Immature natural killer cell (primary cell): ENCODE data around the gene LDB3. TPM values are rescaled to one million over a fixed set of nuclear protein-coding genes. Genes with fewer than 3 reads are reported as not detected.

Source experiments
- DNase-seq, 3 donors: peaks; one replicate each; pipeline ENCODE4 v3.0.0; 2022; ENCODE audit warnings: mixed read lengths in 1 of 3
- H3K27ac Mint-ChIP-seq, 6 donors: one replicate each; pipeline ENCODE4 v1.8.0; 2020; ENCODE audit warnings: mixed read lengths in 6 of 6, mild to moderate bottlenecking in 5 of 6, inconsistent platforms in 4 of 6, moderate library complexity in 3 of 6
- H3K27me3 Mint-ChIP-seq, 3 donors: one replicate each; pipeline ENCODE4 v1.8.0; 2020 to 2021; ENCODE audit warnings: low read depth in 3 of 3, mild to moderate bottlenecking in 3 of 3, mixed read lengths in 3 of 3, moderate library complexity in 3 of 3, inconsistent platforms in 1 of 3
- H3K36me3 Mint-ChIP-seq, 3 donors: one replicate each; pipeline ENCODE4 v1.8.0; 2020; ENCODE audit warnings: mixed read lengths in 3 of 3, inconsistent platforms in 2 of 3, mild to moderate bottlenecking in 2 of 3
- H3K4me1 Mint-ChIP-seq, 2 donors: one replicate each; pipeline ENCODE4 v1.8.0; 2020; ENCODE audit warnings: inconsistent platforms in 2 of 2, mild to moderate bottlenecking in 2 of 2, mixed read lengths in 2 of 2, moderate library complexity in 1 of 2
- H3K4me3 Mint-ChIP-seq, 5 donors: one replicate each; pipeline ENCODE4 v1.8.0; 2020; ENCODE audit warnings: mild to moderate bottlenecking in 5 of 5, mixed read lengths in 5 of 5, inconsistent platforms in 3 of 5, moderate library complexity in 3 of 5
- H3K9me3 Mint-ChIP-seq, 6 donors: one replicate each; pipeline ENCODE4 v1.8.0; 2020; ENCODE audit warnings: mild to moderate bottlenecking in 6 of 6, mixed read lengths in 6 of 6, inconsistent platforms in 4 of 6, moderate library complexity in 3 of 6
- polyA plus RNA-seq, 3 donors: library from polyadenylated mRNA; unstranded; fragments of 300-500 nt; fragmentation: Illumina TruSeq; gene quantifications; one replicate each; pipeline ENCODE4 v1.2.3, GENCODE V29; 2021

Gene LDB3
- polyA plus RNA-seq, 3 donors from 2014 or later = 0.09 TPM; not detected in 2

- no peak overlapping the region for H3K4me3 Mint-ChIP-seq
- peak overlapping the region in 3 of 6 donors; percentile 10 to 49 (median 38) for H3K27ac Mint-ChIP-seq
- H3K27me3 Mint-ChIP-seq = peaks cover 0 to 3% (median 2%) of the 10 kb centered on the region in 3 donors
- H3K9me3 Mint-ChIP-seq = no peaks in the 10 kb centered on the region
- H3K36me3 Mint-ChIP-seq = no peaks in the 10 kb centered on the region
- H3K4me1 Mint-ChIP-seq = peaks cover 15 to 23% of the 10 kb centered on the region in 2 donors
- no peak for DNase-seq
Observed at GRCh38 chr10:86706977-86707376, 38.7 kb downstream of the LDB3 start.

DNA sequence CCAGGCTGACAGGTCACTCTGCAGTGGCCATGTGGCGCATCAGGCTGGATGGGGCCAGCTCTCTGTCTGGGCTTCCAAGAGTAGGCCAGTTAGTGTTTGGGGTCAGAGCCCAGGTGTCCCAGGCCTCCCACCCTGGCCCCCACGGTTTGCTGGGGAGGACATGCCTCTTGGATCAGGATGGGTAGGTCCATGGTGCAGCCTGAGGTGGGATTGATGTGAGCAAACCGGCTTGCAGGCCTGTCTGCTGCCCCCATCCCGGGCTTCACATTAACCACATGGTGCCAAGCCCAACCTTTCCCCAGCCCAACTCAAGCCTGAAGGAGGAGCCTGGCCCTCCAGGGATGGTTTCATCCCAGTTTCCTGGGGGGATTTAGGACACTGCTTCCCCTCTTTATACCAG lies 39.2 kb downstream of the LDB3 start:
- H3K4me3 Mint-ChIP-seq = no peak overlapping the region
- no peaks in the 10 kb centered on the region for H3K36me3 Mint-ChIP-seq
- peaks cover 20 to 27% of the 10 kb centered on the region in 2 donors for H3K4me1 Mint-ChIP-seq
- no peak for DNase-seq
- H3K27me3 Mint-ChIP-seq = peaks cover 0 to 4% (median 3%) of the 10 kb centered on the region in 3 donors
- no peaks in the 10 kb centered on the region for H3K9me3 Mint-ChIP-seq
- H3K27ac Mint-ChIP-seq = peak overlapping the region in 1 of 6 donors; percentile 10

DNA sequence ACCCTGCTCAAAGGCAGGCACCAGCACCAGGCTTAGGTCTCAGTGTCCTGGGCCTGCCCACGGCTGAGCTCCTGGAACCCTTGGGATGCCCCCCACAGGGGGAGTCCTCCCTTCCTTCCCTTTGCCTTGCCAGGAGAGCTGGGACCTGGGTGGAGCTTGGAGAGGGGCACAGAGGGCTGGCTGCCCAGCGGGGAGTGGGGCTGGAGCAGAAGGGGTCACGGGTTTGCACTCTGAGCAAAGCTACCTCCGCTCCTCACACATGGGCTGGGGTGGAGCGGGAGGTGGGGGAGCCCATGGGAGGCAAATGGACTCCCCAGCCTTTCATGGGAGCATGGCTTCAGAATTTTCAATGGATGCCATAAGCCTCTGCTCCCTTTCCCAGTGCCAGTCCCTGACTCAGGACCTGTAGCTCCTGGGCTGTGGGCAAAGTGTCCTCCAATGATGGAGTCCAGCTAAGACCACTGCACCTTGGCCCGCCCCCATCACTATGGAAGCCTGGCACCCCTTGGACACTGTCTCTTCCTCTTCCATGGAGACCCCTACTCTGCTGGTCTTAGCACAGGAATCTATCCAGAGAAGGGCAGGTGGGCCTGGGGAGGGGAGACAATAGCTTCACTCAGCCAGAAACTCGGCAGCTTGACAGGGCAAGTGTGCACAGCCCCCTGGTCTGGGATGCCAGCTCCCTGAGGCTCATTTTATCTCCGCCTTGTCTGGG lies 39.9 kb downstream of the LDB3 start:
- Mint-ChIP-seq H3K4me1 (peaks cover 20 to 27% of the 10 kb centered on the region in 2 donors), H3K27ac (peak overlapping the region in 1 of 6 donors; percentile 34), H3K27me3 (peaks cover 0 to 4% (median 3%) of the 10 kb centered on the region in 3 donors), H3K4me3 (no peak overlapping the region), H3K9me3 (no peaks in the 10 kb centered on the region), H3K36me3 (no peaks in the 10 kb centered on the region)
- no peak for DNase-seq

- Mint-ChIP-seq H3K36me3 (no peaks in the 10 kb centered on the region), H3K4me1 (peaks cover 20 to 27% of the 10 kb centered on the region in 2 donors), H3K27me3 (peaks cover 0 to 5% (median 4%) of the 10 kb centered on the region in 3 donors), H3K9me3 (no peaks in the 10 kb centered on the region), H3K4me3 (peak overlapping the region in 2 of 5 donors; percentile 8 to 40), H3K27ac (peak overlapping the region in 2 of 6 donors; percentile 49 to 80)
- no peak for DNase-seq
Observed at GRCh38 chr10:86708783-86709380, 40.6 kb downstream of the LDB3 start.

GRCh38 chr10:86709396-86710185 lies 41.3 kb downstream of the LDB3 start:
- Mint-ChIP-seq H3K36me3 (no peaks in the 10 kb centered on the region), H3K27ac (peak overlapping the region in 4 of 6 donors; percentile 84 to 95 (median 94)), H3K4me3 (peak overlapping the region; percentile 84 to 91 (median 89)), H3K4me1 (peaks cover 20 to 27% of the 10 kb centered on the region in 2 donors), H3K27me3 (peaks cover 0 to 5% (median 3%) of the 10 kb centered on the region in 3 donors), H3K9me3 (no peaks in the 10 kb centered on the region)
- DNase-seq = no peak

GRCh38 chr10:86710987-86711512 lies 42.7 kb downstream of the LDB3 start:
- Mint-ChIP-seq H3K27ac (peak overlapping the region; percentile 86 to 95 (median 94)), H3K27me3 (peaks cover 0 to 5% (median 2%) of the 10 kb centered on the region in 3 donors), H3K4me3 (peak overlapping the region; percentile 84 to 91 (median 89)), H3K36me3 (no peaks in the 10 kb centered on the region), H3K9me3 (no peaks in the 10 kb centered on the region), H3K4me1 (peaks cover 20 to 27% of the 10 kb centered on the region in 2 donors)
- DNase-seq = peak; percentile 82 to 86 (median 85)

- H3K36me3 Mint-ChIP-seq = no peaks in the 10 kb centered on the region
- DNase-seq = peak in 2 of 3 donors; percentile 55 to 66
- no peaks in the 10 kb centered on the region for H3K9me3 Mint-ChIP-seq
- H3K4me1 Mint-ChIP-seq = peaks cover 18 to 24% of the 10 kb centered on the region in 2 donors
- H3K27me3 Mint-ChIP-seq = peaks cover 0 to 3% (median 2%) of the 10 kb centered on the region in 3 donors
- peak overlapping the region; percentile 84 to 91 (median 86) for H3K4me3 Mint-ChIP-seq
- H3K27ac Mint-ChIP-seq = peak overlapping the region; percentile 78 to 92 (median 87)
Observed at GRCh38 chr10:86711513-86712316, 43.4 kb downstream of the LDB3 start.

GRCh38 chr10:86712317-86712707 lies 44.0 kb downstream of the LDB3 start:
- H3K36me3 Mint-ChIP-seq = no peaks in the 10 kb centered on the region
- peak overlapping the region; percentile 78 to 92 (median 87) for H3K27ac Mint-ChIP-seq
- peaks cover 15 to 19% of the 10 kb centered on the region in 2 donors for H3K4me1 Mint-ChIP-seq
- peak overlapping the region; percentile 84 to 87 (median 86) for H3K4me3 Mint-ChIP-seq
- H3K9me3 Mint-ChIP-seq = no peaks in the 10 kb centered on the region
- DNase-seq = no peak
- peaks cover 0 to 3% (median 2%) of the 10 kb centered on the region in 3 donors for H3K27me3 Mint-ChIP-seq

DNA sequence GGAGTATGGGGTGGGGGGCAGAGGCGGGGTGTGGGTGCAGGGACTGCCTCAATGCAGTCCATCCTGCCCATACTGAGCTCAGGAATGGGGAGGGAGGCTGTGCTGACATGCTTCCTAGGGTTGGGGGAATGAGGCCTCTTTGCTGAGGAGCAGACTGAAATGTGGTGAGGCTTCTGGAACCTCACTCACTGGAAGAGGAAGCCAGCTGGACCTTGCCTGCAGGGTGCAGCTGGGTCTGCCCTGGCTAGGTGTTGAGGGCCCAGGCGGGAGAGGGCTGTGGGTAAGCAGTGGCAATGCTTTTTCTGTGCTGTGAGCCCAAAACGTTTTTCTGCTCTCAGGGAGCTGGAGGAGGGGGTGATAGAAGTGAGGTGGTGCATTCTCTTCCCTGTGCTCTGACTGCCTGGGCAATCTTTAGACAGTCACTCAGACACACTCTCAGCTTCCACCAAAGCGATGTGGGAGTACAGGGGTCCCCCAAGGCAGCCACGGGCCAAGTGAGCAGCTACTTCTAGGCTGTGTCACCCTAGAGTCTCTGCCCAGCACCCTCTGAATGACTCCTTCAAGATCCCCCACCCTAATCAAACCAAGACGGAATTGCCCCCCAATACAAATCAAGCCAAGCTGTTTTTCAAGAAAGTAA lies 47.0 kb downstream of the LDB3 start:
- no peak for DNase-seq
- Mint-ChIP-seq H3K9me3 (no peaks in the 10 kb centered on the region), H3K27me3 (peaks cover 0 to 9% (median 4%) of the 10 kb centered on the region in 3 donors), H3K4me3 (no peak overlapping the region), H3K27ac (peak overlapping the region in 1 of 6 donors; percentile 2), H3K4me1 (peaks cover 12 to 14% of the 10 kb centered on the region in 2 donors), H3K36me3 (no peaks in the 10 kb centered on the region)

DNA sequence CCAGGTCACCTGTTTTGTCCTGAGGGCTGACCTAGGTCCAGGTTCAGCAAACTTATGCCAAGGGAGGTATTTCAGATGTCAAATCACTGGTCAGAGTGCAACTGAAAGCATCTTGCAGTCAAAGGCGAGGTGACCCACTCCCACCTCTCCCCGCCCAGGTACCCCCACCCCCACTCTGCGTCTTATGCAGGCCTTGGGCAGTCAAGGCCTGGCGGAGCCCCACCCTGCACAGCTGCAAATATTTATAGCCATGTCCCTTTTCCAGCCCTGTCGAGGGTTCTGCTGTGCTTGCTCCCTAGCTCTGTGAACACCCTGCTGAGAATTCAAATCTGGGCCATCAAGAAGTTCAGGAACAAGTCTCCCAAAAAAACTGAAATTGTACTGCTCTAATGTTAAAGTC lies 47.5 kb downstream of the LDB3 start:
- peaks cover 0 to 9% (median 8%) of the 10 kb centered on the region in 3 donors for H3K27me3 Mint-ChIP-seq
- no peaks in the 10 kb centered on the region for H3K9me3 Mint-ChIP-seq
- H3K4me1 Mint-ChIP-seq = peaks cover 7 to 8% of the 10 kb centered on the region in 2 donors
- H3K36me3 Mint-ChIP-seq = no peaks in the 10 kb centered on the region
- no peak for DNase-seq
- H3K4me3 Mint-ChIP-seq = no peak overlapping the region
- no peak overlapping the region for H3K27ac Mint-ChIP-seq

- no peaks in the 10 kb centered on the region for H3K36me3 Mint-ChIP-seq
- peaks cover 0 to 12% (median 9%) of the 10 kb centered on the region in 3 donors for H3K27me3 Mint-ChIP-seq
- no peak for DNase-seq
- H3K4me1 Mint-ChIP-seq = peaks cover 6 to 7% of the 10 kb centered on the region in 2 donors
- no peak overlapping the region for H3K4me3 Mint-ChIP-seq
- no peaks in the 10 kb centered on the region for H3K9me3 Mint-ChIP-seq
- H3K27ac Mint-ChIP-seq = no peak overlapping the region
Observed at GRCh38 chr10:86716466-86716865, 48.2 kb downstream of the LDB3 start.

GRCh38 chr10:86718556-86718955 lies 50.2 kb downstream of the LDB3 start:
- Mint-ChIP-seq H3K27me3 (peaks cover 4 to 12% (median 12%) of the 10 kb centered on the region in 3 donors), H3K27ac (no peak overlapping the region), H3K4me3 (no peak overlapping the region), H3K36me3 (no peaks in the 10 kb centered on the region), H3K4me1 (peaks cover 8% of the 10 kb centered on the region in 2 donors), H3K9me3 (no peaks in the 10 kb centered on the region)
- no peak for DNase-seq
